ENCODE measurements around the gene RASGRP4.

Gene RASGRP4

GRCh38 chr19:38404858-38405257 is 21.2 kb downstream of the RASGRP4 start:
- TF ChIP-seq CTCF (IDR thresholded peaks at IDR 0.05; ENCODE audit: insufficient read depth, missing control alignments): no peak
- no peak for DNase-seq (ENCODE audit: insufficient read length, low spot score)
- no peak for FAIRE-seq

- TF ChIP-seq CTCF (IDR thresholded peaks at IDR 0.05; ENCODE audit: insufficient read depth, missing control alignments): peak; percentile 80
- DNase-seq (ENCODE audit: insufficient read length, low spot score) (peak; percentile 99), FAIRE-seq (no peak)
Observed at GRCh38 chr19:38402967-38403674, 22.9 kb downstream of the RASGRP4 start, which contains the start of gene FAM98C. TSS of gene FAM98C (plus strand) at chr19:38403093. CDS start at chr19:38403154, 61 bp downstream.

- no peak for DNase-seq (ENCODE audit: insufficient read length, low spot score)
- TF ChIP-seq CTCF (IDR thresholded peaks at IDR 0.05; ENCODE audit: insufficient read depth, missing control alignments): no peak
- no peak for FAIRE-seq
Observed at GRCh38 chr19:38402623-38402966, 23.4 kb downstream of the RASGRP4 start.

- no peak for DNase-seq (ENCODE audit: insufficient read length, low spot score)
Observed at GRCh38 chr19:38401148-38401547, 24.9 kb downstream of the RASGRP4 start.

GRCh38 chr19:38400361-38400760 is 25.7 kb downstream of the RASGRP4 start:
- no peak for DNase-seq (ENCODE audit: insufficient read length, low spot score)
- no peak for TF ChIP-seq CTCF (IDR thresholded peaks at IDR 0.05; ENCODE audit: insufficient read depth, missing control alignments)
- no peak for FAIRE-seq

More at GRCh38 chr19:38401148-38401547, 24.9 kb downstream of the RASGRP4 start:
- FAIRE-seq: no peak
- TF ChIP-seq CTCF (IDR thresholded peaks at IDR 0.05; ENCODE audit: insufficient read depth, missing control alignments): no peak

GRCh38 chr19:38399537-38399936 is 26.5 kb downstream of the RASGRP4 start:
- FAIRE-seq (no peak), DNase-seq (ENCODE audit: insufficient read length, low spot score) (no peak)
- no peak for TF ChIP-seq CTCF (IDR thresholded peaks at IDR 0.05; ENCODE audit: insufficient read depth, missing control alignments)

GRCh38 chr19:38399081-38399480 is 26.9 kb downstream of the RASGRP4 start:
- no peak for TF ChIP-seq CTCF (IDR thresholded peaks at IDR 0.05; ENCODE audit: insufficient read depth, missing control alignments)
- FAIRE-seq: no peak
- no peak for DNase-seq (ENCODE audit: insufficient read length, low spot score)
